Panc1 (cell line): ENCODE measurements around the gene HOMER2. TPM values are rescaled to one million over a fixed set of nuclear protein-coding genes. Genes with fewer than 3 reads are reported as not detected.

ENCODE experiments used
- total RNA-seq: library from RNA; stranded (reverse); gene quantifications from one replicate; pipeline ENCODE4 v1.2.1, GENCODE V29; 2021; ENCODE audit not compliant: unreplicated experiment

HOMER2 gene
- total RNA-seq, 1 experiment from 2014 or later: 35.9 TPM

Other genes with a start within 250 kb of the HOMER2 start
- 0.95 TPM for gene AP3B2, start 242.8 kb downstream of the HOMER2 start, total RNA-seq
- not detected for gene FSD2, start 146.7 kb downstream of the HOMER2 start, total RNA-seq
- 8.8 TPM for gene WHAMM, start 143.1 kb downstream of the HOMER2 start, total RNA-seq
- 32.0 TPM for gene RAMAC, start 33.5 kb upstream of the HOMER2 start, total RNA-seq
- 21.1 TPM for gene C15orf40, start 58.9 kb upstream of the HOMER2 start, total RNA-seq
- gene BTBD1, start 114.5 kb upstream of the HOMER2 start, total RNA-seq: 88.4 TPM
- gene TM6SF1, start 154.9 kb upstream of the HOMER2 start, total RNA-seq: 0.69 TPM